CD4-positive, alpha-beta T cell (primary cell): ENCODE results near the gene ZNF423. TPM values are rescaled to one million over a fixed set of nuclear protein-coding genes. Genes with fewer than 3 reads are reported as not detected.
A peak's percentile ranks its signal among the peaks of the same experiment; 100 is the strongest.

Source experiments
- ATAC-seq: fragments of 200-7000 bp; cut with Tn5 transposase; one replicate; pipeline ENCODE4 v1.10.0; 2022; ENCODE audit warnings: mild to moderate bottlenecking; ENCODE audit not compliant: poor library complexity
- CTCF ChIA-PET: fragments of 350-600 bp; sonication (Branson Sonifier 250); formaldehyde crosslinking; loops from one replicate; lab custom pipeline; 2021; ENCODE audit warnings: antibody characterized with exemption, inconsistent platforms; lab: Charles Lee
- POLR2A ChIA-PET: fragments of 350-600 bp; sonication (Branson Sonifier 250); formaldehyde crosslinking; loops from one replicate; lab custom pipeline; 2021; ENCODE audit warnings: antibody characterized with exemption, inconsistent platforms; lab: Charles Lee
- DNase-seq, 14 experiments: peaks; one replicate each; pipeline ENCODE4 v3.0.0-alpha.2; 2013 to 2020; ENCODE audit warnings: mixed read lengths in 2 of 14
- H3K27ac ChIP-seq, 2 donors: one replicate each; pipeline versions ENCODE4 v1.5.1 to v1.7.0; 2013; ENCODE audit warnings: low read length in 2 of 2, low read depth in 1 of 2, mild to moderate bottlenecking in 1 of 2
- H3K27me3 ChIP-seq, 2 experiments: 1 replicate in 1 of 2; 2 replicates in 1 of 2; pipeline versions ENCODE4 v1.6.1 to v1.7.0; 2013; ENCODE audit warnings: low read length in 2 of 2, control low read depth in 1 of 2, mild to moderate bottlenecking in 1 of 2, moderate library complexity in 1 of 2; ENCODE audit not compliant: insufficient read depth in 2 of 2, control insufficient read depth in 1 of 2
- H3K36me3 ChIP-seq: one replicate; pipeline ENCODE4 v1.6.1; 2013; ENCODE audit warnings: low read length, control low read depth; ENCODE audit not compliant: insufficient read depth
- H3K4me1 ChIP-seq: one replicate; pipeline ENCODE4 v1.6.1; 2013; ENCODE audit warnings: low read length, control low read depth; ENCODE audit not compliant: insufficient read depth
- H3K4me3 ChIP-seq: one replicate; pipeline ENCODE4 v1.5.1; 2013; ENCODE audit warnings: mild to moderate bottlenecking, low read length, moderate library complexity
- H3K9me3 ChIP-seq, 2 experiments: 1 replicate in 1 of 2; 2 replicates in 1 of 2; pipeline versions ENCODE4 v1.6.1 to v1.7.0; 2013; ENCODE audit warnings: low read length in 2 of 2, mild to moderate bottlenecking in 2 of 2, control low read depth in 1 of 2, moderate library complexity in 1 of 2; ENCODE audit not compliant: control insufficient read depth in 1 of 2, insufficient read depth in 1 of 2
- H3K27ac Mint-ChIP-seq: one replicate; pipeline ENCODE4 v1.8.0; 2020; ENCODE audit warnings: mixed read lengths
- H3K27me3 Mint-ChIP-seq: one replicate; pipeline ENCODE4 v1.8.0; 2021; ENCODE audit warnings: mixed read lengths
- H3K36me3 Mint-ChIP-seq: one replicate; pipeline ENCODE4 v1.8.0; 2021; ENCODE audit warnings: low read depth, mixed read lengths
- H3K4me1 Mint-ChIP-seq: one replicate; pipeline ENCODE4 v1.8.0; 2021; ENCODE audit warnings: low read depth, mixed read lengths
- H3K4me3 Mint-ChIP-seq: one replicate; pipeline ENCODE4 v1.8.0; 2020; ENCODE audit warnings: mild to moderate bottlenecking, mixed read lengths
- H3K9me3 Mint-ChIP-seq: one replicate; pipeline ENCODE4 v1.8.0; 2020; ENCODE audit warnings: mixed read lengths
- intact Hi-C, 2 experiments: fragments of 100-400 bp; cut with DNase I in 1 of 2; cut with micrococcal nuclease in 1 of 2; formaldehyde crosslinking; loops; one replicate each; pipeline versions ENCODE4 v1.15.1 to v1.9.0; 2023 to 2025; cut with DNase I, micrococcal nuclease
- total RNA-seq, 174 experiments: library from RNA in 2 of 174; stranded (reverse) in 2 of 174; gene quantifications; one replicate each; pipeline ENCODE4 v1.2.3 and lab custom pipeline; 2021 to 2026
- TF ChIP-seq, protein P1 (sequence below): fragments of 200-600 bp; IDR thresholded peaks from one replicate; pipeline ENCODE4 v1.8.0; 2022; ENCODE audit warnings: antibody characterized with exemption, mild to moderate bottlenecking

Gene ZNF423
- total RNA-seq, 2 experiments from 2014 or later = not detected

DNA sequence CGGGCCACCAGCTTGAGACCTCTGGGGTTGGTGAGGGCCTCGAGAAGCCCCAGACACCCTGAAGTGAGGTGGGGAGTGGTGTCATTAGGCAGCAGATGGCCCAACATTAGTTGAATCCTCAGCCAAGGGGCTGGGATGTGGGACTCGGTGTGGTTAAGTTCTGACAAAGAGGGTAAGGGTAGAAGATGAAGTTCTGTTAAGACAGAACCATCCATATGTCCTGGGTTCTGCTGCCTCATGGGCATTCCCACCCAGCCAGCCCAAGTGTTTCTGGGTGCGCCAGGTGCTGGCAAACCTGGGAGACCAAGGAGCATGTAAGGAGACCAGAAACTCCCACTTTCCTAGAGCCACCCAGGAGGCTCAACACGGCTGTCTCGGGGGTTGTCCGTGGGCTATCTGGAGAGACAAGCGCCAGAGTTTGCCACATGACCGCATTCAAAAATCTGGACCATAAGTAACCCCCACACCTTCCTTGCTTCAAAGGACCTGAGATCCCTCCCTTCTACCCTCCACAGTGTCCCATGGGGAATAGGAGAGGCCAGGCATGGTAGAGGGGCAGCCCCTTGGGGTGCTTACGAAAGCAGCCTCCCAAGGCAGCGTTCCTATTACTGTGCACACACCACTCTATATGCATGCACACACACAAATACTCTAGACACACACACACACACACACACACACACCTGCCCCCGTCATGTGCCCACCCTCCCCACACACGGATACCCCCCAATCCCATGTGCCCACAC lies 353.6 kb downstream of the ZNF423 start:
- H3K27me3 Mint-ChIP-seq = no peaks in the 10 kb centered on the region
- peaks cover 3% of the 10 kb centered on the region for H3K4me1 ChIP-seq
- H3K36me3 ChIP-seq = no peaks in the 10 kb centered on the region
- DNase-seq (peak in 1 of 14 experiments; percentile 5), ATAC-seq (no peak)
- H3K36me3 Mint-ChIP-seq = no peaks in the 10 kb centered on the region
- TF ChIP-seq, protein P1, sequence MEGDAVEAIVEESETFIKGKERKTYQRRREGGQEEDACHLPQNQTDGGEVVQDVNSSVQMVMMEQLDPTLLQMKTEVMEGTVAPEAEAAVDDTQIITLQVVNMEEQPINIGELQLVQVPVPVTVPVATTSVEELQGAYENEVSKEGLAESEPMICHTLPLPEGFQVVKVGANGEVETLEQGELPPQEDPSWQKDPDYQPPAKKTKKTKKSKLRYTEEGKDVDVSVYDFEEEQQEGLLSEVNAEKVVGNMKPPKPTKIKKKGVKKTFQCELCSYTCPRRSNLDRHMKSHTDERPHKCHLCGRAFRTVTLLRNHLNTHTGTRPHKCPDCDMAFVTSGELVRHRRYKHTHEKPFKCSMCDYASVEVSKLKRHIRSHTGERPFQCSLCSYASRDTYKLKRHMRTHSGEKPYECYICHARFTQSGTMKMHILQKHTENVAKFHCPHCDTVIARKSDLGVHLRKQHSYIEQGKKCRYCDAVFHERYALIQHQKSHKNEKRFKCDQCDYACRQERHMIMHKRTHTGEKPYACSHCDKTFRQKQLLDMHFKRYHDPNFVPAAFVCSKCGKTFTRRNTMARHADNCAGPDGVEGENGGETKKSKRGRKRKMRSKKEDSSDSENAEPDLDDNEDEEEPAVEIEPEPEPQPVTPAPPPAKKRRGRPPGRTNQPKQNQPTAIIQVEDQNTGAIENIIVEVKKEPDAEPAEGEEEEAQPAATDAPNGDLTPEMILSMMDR = no peak
- H3K4me1 Mint-ChIP-seq = no peaks in the 10 kb centered on the region
- intact Hi-C loops = no loop called here
- no peaks in the 10 kb centered on the region for H3K27me3 ChIP-seq
- H3K4me3 ChIP-seq = no peak overlapping the region
- POLR2A ChIA-PET = no interaction called here
- no peaks in the 10 kb centered on the region for H3K9me3 Mint-ChIP-seq
- no peak overlapping the region for H3K4me3 Mint-ChIP-seq
- no peak overlapping the region for H3K27ac ChIP-seq
- CTCF ChIA-PET = no interaction called here
- no peaks in the 10 kb centered on the region for H3K9me3 ChIP-seq
- H3K27ac Mint-ChIP-seq = no peak overlapping the region

DNA sequence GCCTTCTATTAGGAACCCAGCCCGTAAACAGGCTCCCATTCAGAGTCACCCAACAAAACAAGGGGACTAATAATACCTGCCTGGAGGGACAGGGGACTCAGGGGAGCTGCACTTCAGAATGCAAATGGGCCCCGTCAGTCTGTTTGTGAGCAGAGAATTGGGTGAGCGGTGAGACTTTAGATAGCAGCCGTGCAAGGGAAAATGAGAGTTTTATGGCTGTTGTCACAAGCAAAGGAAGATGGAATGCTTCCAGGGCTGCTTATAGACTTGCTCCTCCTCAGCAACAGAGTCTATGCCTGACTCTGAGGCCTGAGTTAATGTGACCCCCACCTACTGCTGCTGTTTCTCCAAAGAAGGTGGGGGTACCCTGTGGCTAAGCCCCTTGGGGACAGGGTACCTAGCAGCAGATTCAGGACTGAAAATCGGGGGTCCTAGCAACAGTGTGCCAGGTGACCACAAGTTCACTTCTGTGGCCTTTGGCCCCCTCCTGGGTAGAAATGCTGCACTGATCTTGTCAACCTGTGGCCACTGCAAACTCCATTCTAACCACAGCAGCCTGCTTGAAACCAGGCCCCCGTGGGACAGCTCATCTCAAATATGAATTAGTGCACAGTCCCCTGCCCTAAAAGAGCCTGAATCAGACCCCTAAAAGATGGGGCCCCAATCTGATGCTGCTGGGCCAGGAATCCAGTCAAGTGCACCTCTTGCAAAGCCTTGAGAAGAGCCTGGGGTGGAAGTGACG lies 355.9 kb downstream of the ZNF423 start:
- Mint-ChIP-seq H3K4me1 (no peaks in the 10 kb centered on the region), H3K27me3 (no peaks in the 10 kb centered on the region), H3K36me3 (no peaks in the 10 kb centered on the region), H3K27ac (no peak overlapping the region), H3K9me3 (no peaks in the 10 kb centered on the region), H3K4me3 (no peak overlapping the region)
- ChIA-PET CTCF (no interaction called here), POLR2A (no interaction called here)
- Histone ChIP-seq H3K9me3 (no peaks in the 10 kb centered on the region), H3K27ac (no peak overlapping the region), H3K4me1 (peaks cover 3% of the 10 kb centered on the region), H3K27me3 (no peaks in the 10 kb centered on the region), H3K36me3 (no peaks in the 10 kb centered on the region), H3K4me3 (no peak overlapping the region)
- intact Hi-C loops = no loop called here
- DNase-seq (no peak), ATAC-seq (no peak)
- TF ChIP-seq, protein P1 = no peak

DNA sequence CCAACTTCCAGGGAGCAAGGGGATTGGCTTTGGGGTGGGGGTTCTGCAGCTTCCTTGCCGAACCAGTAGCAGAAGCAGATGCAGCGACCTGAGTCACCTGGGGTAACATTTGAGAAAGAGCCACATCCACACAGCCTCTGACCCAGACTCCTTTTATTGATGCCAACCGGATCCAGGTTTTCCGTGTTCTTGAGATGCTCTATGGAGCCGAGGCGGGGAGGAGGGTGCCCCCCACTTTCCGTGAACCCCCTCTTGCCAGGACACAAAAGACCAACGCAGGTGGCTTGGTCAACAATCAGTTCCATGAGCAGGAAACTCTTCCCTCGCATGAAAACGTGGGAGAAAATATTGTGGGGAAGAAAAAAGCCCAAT lies 356.5 kb downstream of the ZNF423 start:
- ATAC-seq (no peak), DNase-seq (no peak)
- peaks cover 3% of the 10 kb centered on the region for H3K4me1 ChIP-seq
- Mint-ChIP-seq H3K36me3 (no peaks in the 10 kb centered on the region), H3K9me3 (no peaks in the 10 kb centered on the region), H3K27me3 (no peaks in the 10 kb centered on the region), H3K27ac (no peak overlapping the region), H3K4me3 (no peak overlapping the region), H3K4me1 (no peaks in the 10 kb centered on the region)
- H3K27ac ChIP-seq = no peak overlapping the region
- H3K4me3 ChIP-seq = no peak overlapping the region
- POLR2A ChIA-PET = no interaction called here
- TF ChIP-seq, protein P1 = no peak
- H3K9me3 ChIP-seq = no peaks in the 10 kb centered on the region
- intact Hi-C loops = no loop called here
- CTCF ChIA-PET = no interaction called here
- H3K36me3 ChIP-seq = no peaks in the 10 kb centered on the region
- no peaks in the 10 kb centered on the region for H3K27me3 ChIP-seq
